ENCODE results near the gene VAMP8.

VAMP8 gene

GRCh38 chr2:85539361-85540132 lies 37.8 kb upstream of the VAMP8 start:
- Histone ChIP-seq H3K79me2 (ENCODE audit: insufficient read depth, low read length) (peaks cover 67% of the 10 kb centered on the region), H3K27me3 (ENCODE audit: insufficient read depth, low read length, poor library complexity) (no peaks in the 10 kb centered on the region), H3K4me2 (ENCODE audit: insufficient read depth, low read length) (peak overlapping the region; percentile 75), H3K4me1 (ENCODE audit: insufficient read depth, low read length) (peaks cover 45% of the 10 kb centered on the region), H4K20me1 (ENCODE audit: insufficient read depth, low read length) (peaks cover 49% of the 10 kb centered on the region), H3K27ac (ENCODE audit: low read length) (peak overlapping the region; percentile 92), H2AFZ (ENCODE audit: low read depth, low read length) (no peak overlapping the region), H3K36me3 (ENCODE audit: insufficient read depth, low read length) (peaks cover 55% of the 10 kb centered on the region), H3K9ac (ENCODE audit: low read depth, low read length) (peak overlapping the region; percentile 95), H3K4me3 (ENCODE audit: low read depth in 1 of 2, low read length in 2 of 2) (peak overlapping the region; percentile 78 to 87), H3K9me3 (ENCODE audit: insufficient read depth, low read length, severe bottlenecking) (no peaks in the 10 kb centered on the region)
- TF ChIP-seq CTCF (IDR thresholded peaks at IDR 0.05; ENCODE audit: borderline replicate concordance, extremely low read depth, low read length, poor library complexity, severe bottlenecking) (no peak), EZH2 (IDR thresholded peaks at IDR 0.05; ENCODE audit: borderline replicate concordance, low read depth, low read length, severe bottlenecking) (no peak)
- DNase-seq (peak; percentile 82), ATAC-seq (ENCODE audit: insufficient read depth, low read depth) (peak; percentile 34)

- H3K27me3 ChIP-seq (ENCODE audit: insufficient read depth, low read length, poor library complexity) = no peaks in the 10 kb centered on the region
- H4K20me1 ChIP-seq (ENCODE audit: insufficient read depth, low read length) = peaks cover 51% of the 10 kb centered on the region
- H3K4me2 ChIP-seq (ENCODE audit: insufficient read depth, low read length) = peak overlapping the region; percentile 75
- peak overlapping the region; percentile 95 for H3K9ac ChIP-seq (ENCODE audit: low read depth, low read length)
- H3K4me3 ChIP-seq (ENCODE audit: low read depth in 1 of 2, low read length in 2 of 2) = peak overlapping the region; percentile 78 to 87
- ATAC-seq (ENCODE audit: insufficient read depth, low read depth) (no peak), DNase-seq (no peak)
- peaks cover 67% of the 10 kb centered on the region for H3K79me2 ChIP-seq (ENCODE audit: insufficient read depth, low read length)
- H3K27ac ChIP-seq (ENCODE audit: low read length) = peak overlapping the region; percentile 92
- H3K9me3 ChIP-seq (ENCODE audit: insufficient read depth, low read length, severe bottlenecking) = no peaks in the 10 kb centered on the region
- H3K4me1 ChIP-seq (ENCODE audit: insufficient read depth, low read length) = peaks cover 45% of the 10 kb centered on the region
- peaks cover 62% of the 10 kb centered on the region for H3K36me3 ChIP-seq (ENCODE audit: insufficient read depth, low read length)
- no peak for TF ChIP-seq EZH2 (IDR thresholded peaks at IDR 0.05; ENCODE audit: borderline replicate concordance, low read depth, low read length, severe bottlenecking)
- no peak for TF ChIP-seq CTCF (IDR thresholded peaks at IDR 0.05; ENCODE audit: borderline replicate concordance, extremely low read depth, low read length, poor library complexity, severe bottlenecking)
- H2AFZ ChIP-seq (ENCODE audit: low read depth, low read length) = no peak overlapping the region
Measured at GRCh38 chr2:85540133-85540648, 37.2 kb upstream of the VAMP8 start.

GRCh38 chr2:85541262-85541661 lies 36.1 kb upstream of the VAMP8 start:
- Histone ChIP-seq H3K79me2 (ENCODE audit: insufficient read depth, low read length) (peaks cover 66% of the 10 kb centered on the region), H2AFZ (ENCODE audit: low read depth, low read length) (no peak overlapping the region), H3K27ac (ENCODE audit: low read length) (peak overlapping the region; percentile 22; the same call in 1 of the 2 replicates), H3K4me2 (ENCODE audit: insufficient read depth, low read length) (peak overlapping the region; percentile 75), H3K4me1 (ENCODE audit: insufficient read depth, low read length) (peaks cover 44% of the 10 kb centered on the region), H3K9me3 (ENCODE audit: insufficient read depth, low read length, severe bottlenecking) (no peaks in the 10 kb centered on the region), H3K9ac (ENCODE audit: low read depth, low read length) (peak overlapping the region; percentile 95), H3K27me3 (ENCODE audit: insufficient read depth, low read length, poor library complexity) (no peaks in the 10 kb centered on the region), H3K36me3 (ENCODE audit: insufficient read depth, low read length) (peaks cover 70% of the 10 kb centered on the region), H4K20me1 (ENCODE audit: insufficient read depth, low read length) (peaks cover 57% of the 10 kb centered on the region), H3K4me3 (ENCODE audit: low read depth in 1 of 2, low read length in 2 of 2) (peak overlapping the region; percentile 78 to 87; a peak in 3 of 4 replicates)
- DNase-seq = no peak
- ATAC-seq (ENCODE audit: insufficient read depth, low read depth) = no peak
- TF ChIP-seq EZH2 (IDR thresholded peaks at IDR 0.05; ENCODE audit: borderline replicate concordance, low read depth, low read length, severe bottlenecking) (no peak), CTCF (IDR thresholded peaks at IDR 0.05; ENCODE audit: borderline replicate concordance, extremely low read depth, low read length, poor library complexity, severe bottlenecking) (no peak)
